ENCODE data around the gene GPR176. TPM values are rescaled to one million over a fixed set of nuclear protein-coding genes. Genes with fewer than 3 reads are reported as not detected.

GPR176 gene
- polyA plus RNA-seq, 3 donors = 0.08 to 0.18 TPM; not detected in 1

GRCh38 chr15:39919411-39919747, 687 bp downstream of the GPR176 start:
- WGBS (ENCODE audit: insufficient coverage) = 5% methylated on average over 8 of the region's 15 CpGs
- peaks cover 20 to 21% of the 10 kb centered on the region in 2 donors for H3K4me1 ChIP-seq (ENCODE audit: control insufficient read depth in 1 of 2, insufficient read depth in 2 of 2, low read length in 2 of 2)
- H3K4me2 ChIP-seq (replicated peaks; ENCODE audit: extremely low read depth, low read length, poor library complexity, severe bottlenecking) = peak overlapping the region; percentile 96
- H3K79me2 ChIP-seq (ENCODE audit: insufficient read depth, low read length) = no peaks in the 10 kb centered on the region
- intact Hi-C loops (cut with micrococcal nuclease) = no loop called here
- peak overlapping the region; percentile 95 for H2AFZ ChIP-seq (ENCODE audit: insufficient read depth, low read depth, low read length, poor library complexity, severe bottlenecking)
- Mint-ChIP-seq H3K9me3 (peaks cover 7 to 21% (median 8%) of the 10 kb centered on the region in 7 donors), H3K27me3 (ENCODE audit: low read depth in 3 of 3) (peaks cover 41 to 65% (median 45%) of the 10 kb centered on the region in 3 donors), H3K27ac (no peak overlapping the region), H3K36me3 (peaks cover 0 to 10% of the 10 kb centered on the region in 2 donors), H3K4me1 (peaks cover 15% of the 10 kb centered on the region), H3K4me3 (peak overlapping the region; percentile 82 to 86)
- no peak for TF ChIP-seq CTCF (IDR thresholded peaks at IDR 0.05)
- no peaks in the 10 kb centered on the region for H3K36me3 ChIP-seq (replicated peaks in 1 of 2; ENCODE audit: control insufficient read depth in 1 of 2, insufficient read depth in 2 of 2, low read length in 2 of 2)
- H3K4me3 ChIP-seq (replicated peaks in 1 of 3; ENCODE audit: low read depth in 2 of 3, low read length in 3 of 3) = peak overlapping the region; percentile 63 to 84 (median 78)
- H4K20me1 ChIP-seq (ENCODE audit: insufficient read depth, low read length) = no peaks in the 10 kb centered on the region
- no peak overlapping the region for H3K27ac ChIP-seq (ENCODE audit: low read depth in 1 of 2, low read length in 2 of 2)
- H3K27me3 ChIP-seq (ENCODE audit: control insufficient read depth in 2 of 2, insufficient read depth in 2 of 2, low read length in 2 of 2) = peaks cover 25 to 66% of the 10 kb centered on the region in 2 donors
- DNase-seq = no peak
- no peaks in the 10 kb centered on the region for H3K9me3 ChIP-seq (replicated peaks in 1 of 2; ENCODE audit: control insufficient read depth in 1 of 2, insufficient read depth in 1 of 2, low read length in 2 of 2)
- no peak overlapping the region for H3K9ac ChIP-seq (ENCODE audit: insufficient read depth, low read length, poor library complexity, severe bottlenecking)

DNA sequence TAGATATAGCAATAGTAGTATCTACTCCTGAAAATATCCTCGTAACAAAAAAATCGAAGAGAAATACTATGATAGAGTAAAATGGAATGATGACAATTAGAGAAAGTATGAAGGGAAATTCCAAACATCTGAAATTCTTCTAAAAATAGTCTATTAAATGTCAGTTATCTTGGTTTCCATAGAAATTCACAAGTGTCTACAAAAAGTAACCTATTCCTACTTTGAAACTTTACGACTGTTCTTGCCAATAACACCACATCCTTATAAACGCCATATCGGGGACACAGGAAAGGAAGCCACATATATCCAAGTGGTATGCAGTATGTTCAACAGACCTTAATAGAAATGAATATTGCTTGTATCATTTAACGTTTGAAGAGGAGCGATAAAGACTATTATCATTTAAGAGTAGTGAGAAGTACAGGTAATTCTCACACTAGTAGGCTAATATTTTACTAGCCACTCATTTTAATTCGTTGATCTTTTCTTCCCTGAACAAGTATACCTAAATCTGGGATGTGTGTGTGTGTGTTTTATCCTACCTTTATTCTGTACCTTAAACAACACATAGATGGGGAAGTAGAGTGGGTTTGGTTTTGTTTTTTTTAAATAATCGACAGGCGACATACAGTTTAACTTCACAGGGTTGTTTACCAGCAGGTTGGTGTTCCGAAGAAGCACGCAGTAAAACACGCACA, 1.2 kb downstream of the GPR176 start:
- WGBS (ENCODE audit: insufficient coverage) = no CpG with 5 or more reads among the region's 13 CpGs
- no peak overlapping the region for H3K27ac Mint-ChIP-seq
- no peak overlapping the region for H2AFZ ChIP-seq (ENCODE audit: insufficient read depth, low read depth, low read length, poor library complexity, severe bottlenecking)
- no peak overlapping the region for H3K4me3 ChIP-seq (replicated peaks in 1 of 3; ENCODE audit: low read depth in 2 of 3, low read length in 3 of 3)
- no peak for TF ChIP-seq CTCF (IDR thresholded peaks at IDR 0.05)
- intact Hi-C loops (cut with micrococcal nuclease) = no loop called here
- DNase-seq = no peak
- H3K4me2 ChIP-seq (replicated peaks; ENCODE audit: extremely low read depth, low read length, poor library complexity, severe bottlenecking) = no peak overlapping the region
- peaks cover 20 to 21% of the 10 kb centered on the region in 2 donors for H3K4me1 ChIP-seq (ENCODE audit: control insufficient read depth in 1 of 2, insufficient read depth in 2 of 2, low read length in 2 of 2)
- H3K79me2 ChIP-seq (ENCODE audit: insufficient read depth, low read length) = no peaks in the 10 kb centered on the region
- H3K9ac ChIP-seq (ENCODE audit: insufficient read depth, low read length, poor library complexity, severe bottlenecking) = no peak overlapping the region
- peaks cover 0 to 10% of the 10 kb centered on the region in 2 donors for H3K36me3 Mint-ChIP-seq
- H3K9me3 ChIP-seq (replicated peaks in 1 of 2; ENCODE audit: control insufficient read depth in 1 of 2, insufficient read depth in 1 of 2, low read length in 2 of 2) = no peaks in the 10 kb centered on the region
- H3K27me3 ChIP-seq (ENCODE audit: control insufficient read depth in 2 of 2, insufficient read depth in 2 of 2, low read length in 2 of 2) = peaks cover 25 to 66% of the 10 kb centered on the region in 2 donors
- H3K4me3 Mint-ChIP-seq = peak overlapping the region; percentile 37 to 82
- peaks cover 7 to 21% (median 8%) of the 10 kb centered on the region in 7 donors for H3K9me3 Mint-ChIP-seq
- H4K20me1 ChIP-seq (ENCODE audit: insufficient read depth, low read length) = no peaks in the 10 kb centered on the region
- H3K36me3 ChIP-seq (replicated peaks in 1 of 2; ENCODE audit: control insufficient read depth in 1 of 2, insufficient read depth in 2 of 2, low read length in 2 of 2) = no peaks in the 10 kb centered on the region
- no peak overlapping the region for H3K27ac ChIP-seq (ENCODE audit: low read depth in 1 of 2, low read length in 2 of 2)
- peaks cover 15% of the 10 kb centered on the region for H3K4me1 Mint-ChIP-seq
- H3K27me3 Mint-ChIP-seq (ENCODE audit: low read depth in 3 of 3) = peaks cover 41 to 64% (median 45%) of the 10 kb centered on the region in 3 donors
